Osteocyte (in vitro differentiated cells): Measurements from ENCODE around the gene SEMA3G. TPM values are rescaled to one million over a fixed set of nuclear protein-coding genes. Genes with fewer than 3 reads are reported as not detected.

ENCODE experiments used
- DNase-seq: peaks from one replicate; pipeline ENCODE4 v3.0.0; 2021; ENCODE audit warnings: mixed read lengths; ENCODE audit not compliant: unreplicated experiment; ENCODE audit errors: extremely low spot score
- H3K27ac Mint-ChIP-seq: one replicate; pipeline ENCODE4 v1.8.0; 2021; ENCODE audit warnings: mild to moderate bottlenecking, mixed read lengths; ENCODE audit not compliant: unreplicated experiment
- H3K27me3 Mint-ChIP-seq: one replicate; pipeline ENCODE4 v1.8.0; 2021; ENCODE audit warnings: mixed read lengths; ENCODE audit not compliant: unreplicated experiment
- H3K36me3 Mint-ChIP-seq: one replicate; pipeline ENCODE4 v1.8.0; 2021; ENCODE audit warnings: mixed read lengths; ENCODE audit not compliant: unreplicated experiment
- H3K4me1 Mint-ChIP-seq: one replicate; pipeline ENCODE4 v1.8.0; 2021; ENCODE audit warnings: mixed read lengths; ENCODE audit not compliant: unreplicated experiment
- H3K4me3 Mint-ChIP-seq: one replicate; pipeline ENCODE4 v1.8.0; 2021; ENCODE audit warnings: mild to moderate bottlenecking, moderate library complexity, mixed read lengths; ENCODE audit not compliant: unreplicated experiment
- H3K9me3 Mint-ChIP-seq: one replicate; pipeline ENCODE4 v1.8.0; 2021; ENCODE audit warnings: mixed read lengths; ENCODE audit not compliant: unreplicated experiment
- total RNA-seq: library from RNA; stranded (reverse); gene quantifications from 2 replicates; pipeline ENCODE4 v1.2.1, GENCODE V29; 2021
- TF ChIP-seq, protein P1 (sequence below): fragments of 200-600 bp; sonication (generic); IDR thresholded peaks from 2 replicates; pipeline ENCODE4 v1.5.0; 2021; ENCODE audit warnings: antibody characterized with exemption, mild to moderate bottlenecking, moderate library complexity

The SEMA3G gene
- total RNA-seq, 1 donor from 2014 or later, result not detected

- H3K27me3 Mint-ChIP-seq, result no peaks in the 10 kb centered on the region
- peaks cover 4% of the 10 kb centered on the region for H3K4me1 Mint-ChIP-seq
- TF ChIP-seq, protein P1, sequence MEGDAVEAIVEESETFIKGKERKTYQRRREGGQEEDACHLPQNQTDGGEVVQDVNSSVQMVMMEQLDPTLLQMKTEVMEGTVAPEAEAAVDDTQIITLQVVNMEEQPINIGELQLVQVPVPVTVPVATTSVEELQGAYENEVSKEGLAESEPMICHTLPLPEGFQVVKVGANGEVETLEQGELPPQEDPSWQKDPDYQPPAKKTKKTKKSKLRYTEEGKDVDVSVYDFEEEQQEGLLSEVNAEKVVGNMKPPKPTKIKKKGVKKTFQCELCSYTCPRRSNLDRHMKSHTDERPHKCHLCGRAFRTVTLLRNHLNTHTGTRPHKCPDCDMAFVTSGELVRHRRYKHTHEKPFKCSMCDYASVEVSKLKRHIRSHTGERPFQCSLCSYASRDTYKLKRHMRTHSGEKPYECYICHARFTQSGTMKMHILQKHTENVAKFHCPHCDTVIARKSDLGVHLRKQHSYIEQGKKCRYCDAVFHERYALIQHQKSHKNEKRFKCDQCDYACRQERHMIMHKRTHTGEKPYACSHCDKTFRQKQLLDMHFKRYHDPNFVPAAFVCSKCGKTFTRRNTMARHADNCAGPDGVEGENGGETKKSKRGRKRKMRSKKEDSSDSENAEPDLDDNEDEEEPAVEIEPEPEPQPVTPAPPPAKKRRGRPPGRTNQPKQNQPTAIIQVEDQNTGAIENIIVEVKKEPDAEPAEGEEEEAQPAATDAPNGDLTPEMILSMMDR, result no peak
- no peak for DNase-seq
- H3K27ac Mint-ChIP-seq, result no peak overlapping the region
- no peaks in the 10 kb centered on the region for H3K9me3 Mint-ChIP-seq
- H3K4me3 Mint-ChIP-seq, result no peak overlapping the region
- H3K36me3 Mint-ChIP-seq, result no peaks in the 10 kb centered on the region
Measured at GRCh38 chr3:52441091-52441771, 3.7 kb downstream of the SEMA3G start.

DNA sequence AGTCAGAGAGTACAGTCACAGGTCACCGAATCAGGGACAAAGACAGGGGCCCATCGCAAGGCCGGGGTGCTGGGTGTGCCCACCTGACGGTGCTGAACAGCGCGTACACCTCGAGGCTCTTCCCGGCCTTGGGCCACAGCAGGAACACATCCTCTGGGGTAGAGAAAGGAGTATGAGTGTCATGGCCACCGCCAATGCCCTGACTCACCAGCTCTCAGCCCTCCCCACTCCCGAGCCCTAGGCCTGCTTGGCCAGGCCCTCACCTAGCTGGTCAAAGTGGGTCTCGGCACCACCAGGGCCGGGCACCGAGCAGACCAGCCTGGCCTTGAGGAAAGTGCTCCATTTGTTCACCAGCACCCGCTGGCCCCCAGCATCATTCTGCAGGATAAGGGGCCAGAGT is 4.2 kb downstream of the SEMA3G start:
- H3K4me3 Mint-ChIP-seq, result no peak overlapping the region
- no peak for DNase-seq
- peaks cover 4% of the 10 kb centered on the region for H3K4me1 Mint-ChIP-seq
- TF ChIP-seq, protein P1, result no peak
- no peak overlapping the region for H3K27ac Mint-ChIP-seq
- no peaks in the 10 kb centered on the region for H3K27me3 Mint-ChIP-seq
- H3K36me3 Mint-ChIP-seq, result no peaks in the 10 kb centered on the region
- H3K9me3 Mint-ChIP-seq, result no peaks in the 10 kb centered on the region

GRCh38 chr3:52440249-52440551 is 4.7 kb downstream of the SEMA3G start:
- DNase-seq, result no peak
- no peak overlapping the region for H3K27ac Mint-ChIP-seq
- H3K27me3 Mint-ChIP-seq, result no peaks in the 10 kb centered on the region
- H3K36me3 Mint-ChIP-seq, result no peaks in the 10 kb centered on the region
- H3K4me3 Mint-ChIP-seq, result no peak overlapping the region
- H3K4me1 Mint-ChIP-seq, result peaks cover 4% of the 10 kb centered on the region
- TF ChIP-seq, protein P1, result no peak
- H3K9me3 Mint-ChIP-seq, result no peaks in the 10 kb centered on the region

DNA sequence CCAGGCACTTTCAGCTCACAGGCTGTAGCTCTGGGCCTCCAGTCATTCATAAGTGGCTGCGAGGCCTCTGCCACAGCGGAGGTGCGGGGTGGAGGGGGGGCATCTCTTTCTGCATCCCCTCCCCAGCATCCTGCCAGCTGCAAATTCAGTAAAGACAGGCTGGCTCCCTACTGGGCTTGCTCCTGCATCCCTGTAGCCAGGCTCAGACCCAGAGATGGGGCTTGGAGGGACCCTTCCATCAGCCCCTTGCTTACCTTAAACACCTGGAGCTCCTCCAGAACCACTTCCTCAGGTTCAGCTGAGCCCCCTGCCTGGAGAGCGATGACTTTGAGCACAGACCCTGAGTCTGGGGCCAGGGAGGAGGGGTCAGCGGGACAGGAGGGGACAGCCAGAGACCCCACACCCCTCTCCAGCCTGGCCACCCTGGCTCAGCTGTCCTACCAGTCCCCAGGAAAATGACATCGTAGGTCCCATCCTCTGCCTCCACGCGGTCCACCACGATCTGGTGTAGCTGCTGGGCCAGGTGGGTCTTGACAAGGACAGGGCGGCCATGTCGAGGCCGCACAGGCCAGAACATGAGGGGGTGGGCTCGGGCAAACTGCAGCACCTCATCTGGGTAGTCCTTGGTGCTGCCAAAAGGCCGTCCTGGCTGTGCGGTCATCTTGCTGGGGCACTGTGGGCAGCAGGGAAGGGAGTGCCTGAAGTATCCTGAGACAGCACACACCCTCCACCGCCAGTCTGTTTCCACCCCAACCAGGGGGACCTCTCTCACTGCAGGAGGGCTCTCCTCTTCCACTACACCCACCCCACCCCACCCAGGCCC is 5.3 kb downstream of the SEMA3G start:
- no peak overlapping the region for H3K4me3 Mint-ChIP-seq
- TF ChIP-seq, protein P1, result no peak
- H3K27me3 Mint-ChIP-seq, result peaks cover under 1% of the 10 kb centered on the region
- H3K9me3 Mint-ChIP-seq, result no peaks in the 10 kb centered on the region
- no peak overlapping the region for H3K27ac Mint-ChIP-seq
- DNase-seq, result no peak
- H3K36me3 Mint-ChIP-seq, result no peaks in the 10 kb centered on the region
- peaks cover 4% of the 10 kb centered on the region for H3K4me1 Mint-ChIP-seq

DNA sequence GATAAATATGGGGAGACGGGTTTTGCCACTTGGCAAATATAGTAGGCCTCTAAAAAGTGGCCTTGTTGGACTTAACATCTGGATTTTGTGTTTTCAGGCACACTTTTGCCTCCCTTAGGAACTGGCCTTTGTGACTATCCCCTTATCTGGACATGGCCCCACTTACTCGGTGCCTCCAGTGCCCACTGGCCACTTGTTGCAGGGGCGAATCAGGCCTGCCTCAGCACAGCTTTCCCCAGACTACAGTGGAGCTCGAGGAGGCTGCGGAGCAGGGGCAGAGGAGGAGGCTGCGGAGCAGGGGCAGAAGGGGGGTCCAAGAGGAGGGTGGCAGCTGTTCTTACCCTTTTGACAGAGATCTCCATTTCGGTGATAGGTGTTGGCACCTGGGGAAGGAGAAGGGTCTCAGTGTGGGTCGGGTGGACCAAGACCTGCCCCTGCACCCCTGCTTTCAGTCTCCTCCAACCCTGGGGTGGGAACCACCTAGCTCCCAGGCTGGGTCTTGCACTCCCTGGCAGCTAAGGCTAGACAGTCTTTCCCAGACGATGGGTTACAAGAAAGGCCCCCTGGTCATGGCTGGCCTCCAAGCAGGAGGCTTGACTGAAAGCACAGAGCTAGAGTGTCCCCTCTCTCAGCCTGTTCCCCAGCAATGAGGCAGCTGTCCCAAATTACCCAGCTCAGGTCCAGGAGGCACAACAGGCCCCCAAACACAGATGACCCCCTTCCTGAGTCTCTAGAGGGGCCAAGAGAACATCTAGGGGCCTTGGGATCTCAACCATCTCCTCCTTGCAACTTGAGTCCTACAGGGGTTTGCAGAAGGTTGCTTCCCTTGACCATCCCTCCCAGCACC is 6.1 kb downstream of the SEMA3G start:
- H3K4me1 Mint-ChIP-seq, result peaks cover 4% of the 10 kb centered on the region
- no peaks in the 10 kb centered on the region for H3K9me3 Mint-ChIP-seq
- H3K4me3 Mint-ChIP-seq, result no peak overlapping the region
- TF ChIP-seq, protein P1, result no peak
- H3K27ac Mint-ChIP-seq, result no peak overlapping the region
- H3K36me3 Mint-ChIP-seq, result no peaks in the 10 kb centered on the region
- no peak for DNase-seq
- peaks cover 9% of the 10 kb centered on the region for H3K27me3 Mint-ChIP-seq
